Activated CD4-positive, alpha-beta T cell treated with anti-CD3 and anti-CD28 coated beads for 36 hours (primary cell): Measurements from ENCODE around the gene GUCA2A. TPM values are rescaled to one million over a fixed set of nuclear protein-coding genes. Genes with fewer than 3 reads are reported as not detected.

Source experiments
- ATAC-seq: fragments of 200-7000 bp; cut with Tn5 transposase; one replicate; pipeline ENCODE4 v1.10.0; 2021; ENCODE audit warnings: mild to moderate bottlenecking, moderate library complexity
- CTCF ChIA-PET: fragments of 350-600 bp; sonication (Branson Sonifier 250); formaldehyde crosslinking; loops from one replicate; lab custom pipeline; 2021; ENCODE audit warnings: antibody characterized with exemption; lab: Charles Lee
- POLR2A ChIA-PET: fragments of 350-600 bp; sonication (Branson Sonifier 250); formaldehyde crosslinking; loops from one replicate; lab custom pipeline; 2021; ENCODE audit warnings: antibody characterized with exemption, inconsistent platforms; lab: Charles Lee
- DNase-seq: peaks from one replicate; pipeline ENCODE4 v3.0.0-alpha.2; 2020
- H3K27ac Mint-ChIP-seq: one replicate; pipeline ENCODE4 v1.8.0; 2021; ENCODE audit warnings: mixed read lengths
- H3K27me3 Mint-ChIP-seq: one replicate; pipeline ENCODE4 v1.8.0; 2021; ENCODE audit warnings: mixed read lengths
- H3K36me3 Mint-ChIP-seq: one replicate; pipeline ENCODE4 v1.8.0; 2021; ENCODE audit warnings: low read depth, mixed read lengths
- H3K4me1 Mint-ChIP-seq: one replicate; pipeline ENCODE4 v1.8.0; 2021; ENCODE audit warnings: mixed read lengths
- H3K4me3 Mint-ChIP-seq: one replicate; pipeline ENCODE4 v1.8.0; 2021; ENCODE audit warnings: mild to moderate bottlenecking, moderate library complexity, mixed read lengths
- H3K9me3 Mint-ChIP-seq: one replicate; pipeline ENCODE4 v1.8.0; 2021; ENCODE audit warnings: low read depth, mixed read lengths
- intact Hi-C, 2 experiments: fragments of 100-400 bp; cut with DNase I in 1 of 2; cut with micrococcal nuclease in 1 of 2; formaldehyde crosslinking; loops; one replicate each; pipeline versions ENCODE4 v1.14.2 to v1.15.1; 2022 to 2024; cut with DNase I, micrococcal nuclease
- total RNA-seq, 2 experiments: library from RNA; stranded (reverse); gene quantifications; one replicate each; pipeline ENCODE4 v1.2.3, GENCODE V29; 2021

Gene GUCA2A
- total RNA-seq, 2 experiments from 2014 or later: not detected

- Mint-ChIP-seq H3K9me3 (no peaks in the 10 kb centered on the region), H3K27ac (no peak overlapping the region), H3K4me1 (no peaks in the 10 kb centered on the region), H3K4me3 (no peak overlapping the region), H3K36me3 (peaks cover 6% of the 10 kb centered on the region), H3K27me3 (no peaks in the 10 kb centered on the region)
- ChIA-PET CTCF (interaction anchor here (0.7 to 1.0 kb wide), 3 partner anchors 19 to 312 kb away, joined by 3 read pairs; no protein-coding TSS in a partner anchor), POLR2A (no interaction called here)
- DNase-seq (peak; percentile 29), ATAC-seq (peak; percentile 56)
- intact Hi-C loops: loop anchor here (5.0 to 10.0 kb wide), 3 partner anchors 158 to 558 kb away; partner anchors contain the start of gene FOXJ3 (in 2 of the 2)
These were observed 12.5 kb upstream of the GUCA2A start for GRCh38 chr1:42176902-42177519.

GRCh38 chr1:42175314-42176054 is 10.9 kb upstream of the GUCA2A start:
- Mint-ChIP-seq H3K9me3 (no peaks in the 10 kb centered on the region), H3K27ac (no peak overlapping the region), H3K4me3 (no peak overlapping the region), H3K4me1 (no peaks in the 10 kb centered on the region), H3K36me3 (peaks cover 4% of the 10 kb centered on the region), H3K27me3 (peaks cover 3% of the 10 kb centered on the region)
- ChIA-PET POLR2A (no interaction called here), CTCF (interaction anchor here (0.6 to 3.0 kb wide), 7 partner anchors 10 to 596 kb away, joined by 3 to 15 read pairs (median 4); no protein-coding TSS in a partner anchor)
- intact Hi-C loops: loop anchor here (5.0 to 10.0 kb wide), 3 partner anchors 159 to 559 kb away; partner anchors contain the start of gene FOXJ3 (in 2 of the 2)
- DNase-seq (no peak), ATAC-seq (no peak)

- H3K27ac Mint-ChIP-seq: no peak overlapping the region
- no peak for ATAC-seq
- peaks cover 3% of the 10 kb centered on the region for H3K27me3 Mint-ChIP-seq
- DNase-seq: no peak
- peaks cover 4% of the 10 kb centered on the region for H3K36me3 Mint-ChIP-seq
- no peaks in the 10 kb centered on the region for H3K4me1 Mint-ChIP-seq
- ChIA-PET CTCF (interaction anchor here (0.6 to 3.0 kb wide), 56 partner anchors 8 to 984 kb away, joined by 3 to 16 read pairs (median 4); no protein-coding TSS in a partner anchor), POLR2A (no interaction called here)
- intact Hi-C loops: loop anchor here (1.0 to 10.0 kb wide), 7 partner anchors 27 to 658 kb away; partner anchors contain the start of gene FOXJ3 (in 1 of the 2)
- no peak overlapping the region for H3K4me3 Mint-ChIP-seq
- H3K9me3 Mint-ChIP-seq: no peaks in the 10 kb centered on the region
These were observed 9.6 kb upstream of the GUCA2A start for GRCh38 chr1:42173961-42174735.

GRCh38 chr1:42173155-42173933 is 8.8 kb upstream of the GUCA2A start:
- Mint-ChIP-seq H3K27ac (no peak overlapping the region), H3K4me1 (no peaks in the 10 kb centered on the region), H3K4me3 (no peak overlapping the region), H3K36me3 (peaks cover 4% of the 10 kb centered on the region), H3K9me3 (no peaks in the 10 kb centered on the region), H3K27me3 (peaks cover 3% of the 10 kb centered on the region)
- DNase-seq (peak; percentile 81), ATAC-seq (peak; percentile 82)
- POLR2A ChIA-PET: no interaction called here
- intact Hi-C loops: loop anchor here (1.0 to 10.0 kb wide), 7 partner anchors 26 to 657 kb away; partner anchors contain the start of gene FOXJ3 (in 1 of the 2)
- CTCF ChIA-PET: interaction anchor here (0.6 to 3.0 kb wide), 58 partner anchors 7 to 985 kb away, joined by 3 to 16 read pairs (median 4); no protein-coding TSS in a partner anchor

- H3K4me1 Mint-ChIP-seq: no peaks in the 10 kb centered on the region
- peaks cover 3% of the 10 kb centered on the region for H3K27me3 Mint-ChIP-seq
- H3K9me3 Mint-ChIP-seq: no peaks in the 10 kb centered on the region
- POLR2A ChIA-PET: no interaction called here
- no peak for DNase-seq
- intact Hi-C loops: loop anchor here (1.0 to 10.0 kb wide), 7 partner anchors 25 to 656 kb away; partner anchors contain the start of gene FOXJ3 (in 1 of the 2)
- CTCF ChIA-PET: interaction anchor here (0.6 to 3.0 kb wide), 30 partner anchors 10 to 905 kb away, joined by 3 to 16 read pairs (median 4); no protein-coding TSS in a partner anchor
- no peak for ATAC-seq
- no peak overlapping the region for H3K27ac Mint-ChIP-seq
- H3K4me3 Mint-ChIP-seq: no peak overlapping the region
- peaks cover 3% of the 10 kb centered on the region for H3K36me3 Mint-ChIP-seq
These were observed 8.0 kb upstream of the GUCA2A start for GRCh38 chr1:42172381-42173133.

- no peaks in the 10 kb centered on the region for H3K4me1 Mint-ChIP-seq
- ChIA-PET CTCF (interaction anchor here (0.6 to 1.9 kb wide), 7 partner anchors 9 to 846 kb away, joined by 3 to 7 read pairs (median 3); no protein-coding TSS in a partner anchor), POLR2A (no interaction called here)
- ATAC-seq (no peak), DNase-seq (no peak)
- H3K9me3 Mint-ChIP-seq: no peaks in the 10 kb centered on the region
- peaks cover 3% of the 10 kb centered on the region for H3K27me3 Mint-ChIP-seq
- no peak overlapping the region for H3K4me3 Mint-ChIP-seq
- intact Hi-C loops: loop anchor here (2.0 to 10.0 kb wide), 4 partner anchors 25 to 563 kb away; partner anchors contain the start of gene FOXJ3 (in 1 of the 2)
- no peak overlapping the region for H3K27ac Mint-ChIP-seq
- peaks cover 1% of the 10 kb centered on the region for H3K36me3 Mint-ChIP-seq
These were observed 7.2 kb upstream of the GUCA2A start for GRCh38 chr1:42171679-42172266.

- Mint-ChIP-seq H3K27ac (no peak overlapping the region), H3K4me1 (no peaks in the 10 kb centered on the region), H3K36me3 (no peaks in the 10 kb centered on the region), H3K27me3 (peaks cover 3% of the 10 kb centered on the region), H3K4me3 (no peak overlapping the region), H3K9me3 (no peaks in the 10 kb centered on the region)
- intact Hi-C loops: loop anchor here (5.0 to 10.0 kb wide), 3 partner anchors 164 to 564 kb away; partner anchors contain the start of gene FOXJ3 (in 1 of the 2)
- ChIA-PET POLR2A (no interaction called here), CTCF (interaction anchor here (0.6 to 1.3 kb wide), 6 partner anchors 21 to 846 kb away, joined by 3 to 4 read pairs (median 3); no protein-coding TSS in a partner anchor)
- DNase-seq: no peak
- ATAC-seq: no peak
These were observed 6.5 kb upstream of the GUCA2A start for GRCh38 chr1:42170779-42171621.

- H3K36me3 Mint-ChIP-seq: no peaks in the 10 kb centered on the region
- no peak for DNase-seq
- no peak overlapping the region for H3K27ac Mint-ChIP-seq
- no peak overlapping the region for H3K4me3 Mint-ChIP-seq
- ATAC-seq: no peak
- CTCF ChIA-PET: interaction anchor here (0.6 to 1.2 kb wide), 2 partner anchors 24 to 53 kb away, joined by 3 read pairs; no protein-coding TSS in a partner anchor
- peaks cover 3% of the 10 kb centered on the region for H3K27me3 Mint-ChIP-seq
- intact Hi-C loops: no loop called here
- POLR2A ChIA-PET: no interaction called here
- no peaks in the 10 kb centered on the region for H3K4me1 Mint-ChIP-seq
- no peaks in the 10 kb centered on the region for H3K9me3 Mint-ChIP-seq
These were observed 4.2 kb upstream of the GUCA2A start for GRCh38 chr1:42168763-42169162.

- Mint-ChIP-seq H3K4me1 (no peaks in the 10 kb centered on the region), H3K9me3 (no peaks in the 10 kb centered on the region), H3K27me3 (peaks cover 3% of the 10 kb centered on the region), H3K36me3 (no peaks in the 10 kb centered on the region), H3K4me3 (no peak overlapping the region), H3K27ac (no peak overlapping the region)
- intact Hi-C loops: no loop called here
- DNase-seq (no peak), ATAC-seq (no peak)
- POLR2A ChIA-PET: no interaction called here
- CTCF ChIA-PET: interaction anchor here (0.6 kb wide), 1 partner anchor 53 kb away, joined by 3 read pairs; no protein-coding TSS in a partner anchor
These were observed 3.8 kb upstream of the GUCA2A start for GRCh38 chr1:42168391-42168670.
